Activated CD4-positive, alpha-beta T cell treated with anti-CD3 and anti-CD28 coated beads, Interleukin-2, amount 50 U/mL, for 4 hours (primary cell): ENCODE measurements around the gene ZNF133.

Source experiments
- DNase-seq, 2 experiments: peaks; one replicate each; pipeline ENCODE4 v3.0.0-alpha.2; 2020

Gene ZNF133

GRCh38 chr20:18364768-18365167, 76.4 kb downstream of the ZNF133 start:
- no peak for DNase-seq
